ENCODE results near the gene PIM1.
A peak's percentile ranks its signal among the peaks of the same experiment; 100 is the strongest.

PIM1 gene

GRCh38 chr6:37131104-37131959 is 38.6 kb upstream of the PIM1 start:
- no peaks in the 10 kb centered on the region for H3K9me3 Mint-ChIP-seq
- H3K36me3 Mint-ChIP-seq (ENCODE audit: low read depth), result no peaks in the 10 kb centered on the region
- DNase-seq, result peak; percentile 28
- H3K4me3 Mint-ChIP-seq, result no peak overlapping the region
- no peak for TF ChIP-seq CTCF (IDR thresholded peaks at IDR 0.05)
- H3K27me3 Mint-ChIP-seq (ENCODE audit: low read depth, poor library complexity), result peaks cover 10% of the 10 kb centered on the region
- peaks cover 64% of the 10 kb centered on the region for H3K4me1 Mint-ChIP-seq
- H3K27ac Mint-ChIP-seq, result peak overlapping the region; percentile 87

- peaks cover 10% of the 10 kb centered on the region for H3K27me3 Mint-ChIP-seq (ENCODE audit: low read depth, poor library complexity)
- no peak for TF ChIP-seq CTCF (IDR thresholded peaks at IDR 0.05)
- peaks cover 65% of the 10 kb centered on the region for H3K4me1 Mint-ChIP-seq
- H3K4me3 Mint-ChIP-seq, result no peak overlapping the region
- DNase-seq, result no peak
- H3K36me3 Mint-ChIP-seq (ENCODE audit: low read depth), result no peaks in the 10 kb centered on the region
- no peaks in the 10 kb centered on the region for H3K9me3 Mint-ChIP-seq
- H3K27ac Mint-ChIP-seq, result peak overlapping the region; percentile 87
Observed at GRCh38 chr6:37131960-37132253, 38.0 kb upstream of the PIM1 start.

- H3K27me3 Mint-ChIP-seq (ENCODE audit: low read depth, poor library complexity), result peaks cover 6% of the 10 kb centered on the region
Observed at GRCh38 chr6:37134036-37134395, 35.9 kb upstream of the PIM1 start.

GRCh38 chr6:37134396-37135191 is 35.4 kb upstream of the PIM1 start:
- no peaks in the 10 kb centered on the region for H3K36me3 Mint-ChIP-seq (ENCODE audit: low read depth)
- no peaks in the 10 kb centered on the region for H3K9me3 Mint-ChIP-seq
- no peak for DNase-seq
- H3K27me3 Mint-ChIP-seq (ENCODE audit: low read depth, poor library complexity), result peaks cover 6% of the 10 kb centered on the region
- H3K4me1 Mint-ChIP-seq, result peaks cover 63% of the 10 kb centered on the region
- no peak overlapping the region for H3K4me3 Mint-ChIP-seq
- no peak for TF ChIP-seq CTCF (IDR thresholded peaks at IDR 0.05)
- peak overlapping the region; percentile 97 for H3K27ac Mint-ChIP-seq

More at GRCh38 chr6:37134036-37134395, 35.9 kb upstream of the PIM1 start:
- H3K27ac Mint-ChIP-seq, result peak overlapping the region; percentile 97
- no peak overlapping the region for H3K4me3 Mint-ChIP-seq
- no peak for TF ChIP-seq CTCF (IDR thresholded peaks at IDR 0.05)
- no peak for DNase-seq
- peaks cover 63% of the 10 kb centered on the region for H3K4me1 Mint-ChIP-seq
- H3K9me3 Mint-ChIP-seq, result no peaks in the 10 kb centered on the region
- H3K36me3 Mint-ChIP-seq (ENCODE audit: low read depth), result no peaks in the 10 kb centered on the region

- Mint-ChIP-seq H3K4me3 (peak overlapping the region; percentile 60), H3K4me1 (peaks cover 60% of the 10 kb centered on the region), H3K27me3 (ENCODE audit: low read depth, poor library complexity) (peaks cover 6% of the 10 kb centered on the region), H3K27ac (peak overlapping the region; percentile 84), H3K36me3 (ENCODE audit: low read depth) (no peaks in the 10 kb centered on the region), H3K9me3 (no peaks in the 10 kb centered on the region)
- no peak for DNase-seq
- TF ChIP-seq CTCF (IDR thresholded peaks at IDR 0.05), result no peak
Observed at GRCh38 chr6:37135835-37136694, 33.9 kb upstream of the PIM1 start.

Data from nephron progenitor cell (in vitro differentiated cells).